Dedifferentiated amniotic fluid mesenchymal stem cell (primary cell): ENCODE results near the gene USP30.
A peak's percentile ranks its signal among the peaks of the same experiment; 100 is the strongest.
"Not testable (repeated sequence)": the region's sequence is repeated elsewhere in the genome, so short reads cannot be mapped to it uniquely, and the experiment has no call there.

Experiments used
- DNase-seq: peaks from one replicate; pipeline ENCODE4 v3.0.0-alpha.2; 2016; ENCODE audit errors: extremely low spot score

The USP30 gene

DNA sequence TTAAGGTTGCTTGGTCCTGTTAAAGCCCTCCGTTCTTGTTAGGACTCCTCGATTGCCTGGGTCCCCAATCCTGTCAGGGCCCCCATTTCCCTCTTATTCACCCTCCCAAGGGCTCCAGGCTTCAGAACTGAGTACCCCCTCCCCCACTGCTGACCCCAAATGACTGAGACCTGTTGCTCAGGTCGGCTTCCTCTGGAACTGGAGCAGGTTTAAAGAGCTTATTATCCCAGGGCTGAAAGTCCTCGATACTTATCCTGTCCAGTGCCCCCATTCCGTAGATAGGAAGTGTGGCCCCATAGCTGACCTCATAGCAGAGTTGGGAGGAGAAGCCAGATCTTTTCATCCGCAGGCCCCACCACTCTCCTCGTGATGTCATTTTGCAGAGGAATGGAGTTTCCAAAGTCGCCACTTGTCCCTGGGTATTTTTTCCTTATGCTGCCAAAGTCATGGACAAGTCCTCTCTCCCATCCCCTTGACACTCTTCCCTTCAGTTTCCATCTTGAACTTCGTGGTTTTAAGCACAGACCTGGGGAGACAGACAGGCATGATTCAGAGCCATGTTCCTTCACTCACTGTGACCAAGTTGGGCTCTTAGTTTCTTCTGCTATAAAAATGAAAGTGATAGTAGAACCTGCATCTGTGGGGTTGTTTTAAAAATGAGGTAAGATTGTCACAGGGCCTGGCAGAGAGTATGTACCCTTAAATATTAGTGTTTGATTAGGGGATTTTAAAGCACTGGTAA, 1.2 kb downstream of the USP30 start:
- no peak for DNase-seq

DNA sequence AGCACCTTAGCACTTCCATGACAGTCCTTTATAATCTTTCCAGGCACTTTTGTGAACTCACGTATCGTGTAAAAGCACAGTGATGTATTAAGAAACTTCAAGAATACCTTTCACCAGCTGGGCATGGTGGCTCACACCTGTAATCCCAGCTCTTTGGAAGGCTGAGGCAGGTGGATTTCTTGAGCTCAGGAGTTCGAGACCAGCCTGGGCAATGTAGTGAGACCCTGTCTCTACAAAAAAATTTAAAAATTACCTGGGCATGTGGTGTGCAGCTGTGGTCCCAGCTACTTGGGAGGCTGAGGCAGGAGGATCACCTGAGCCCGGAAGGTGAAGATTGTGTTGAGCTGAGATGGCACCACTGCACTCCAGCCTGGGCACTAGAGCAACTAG, 1.7 kb downstream of the USP30 start:
- DNase-seq, result not testable (repeated sequence)

GRCh38 chr12:109054520-109054919, 2.1 kb downstream of the USP30 start:
- no peak for DNase-seq

- DNase-seq, result no peak
Measured at GRCh38 chr12:109056891-109057290, 4.5 kb downstream of the USP30 start.

- no peak for DNase-seq
Measured at GRCh38 chr12:109057376-109057775, 5.0 kb downstream of the USP30 start.

- no peak for DNase-seq
Measured at GRCh38 chr12:109058773-109059172, 6.4 kb downstream of the USP30 start.

DNA sequence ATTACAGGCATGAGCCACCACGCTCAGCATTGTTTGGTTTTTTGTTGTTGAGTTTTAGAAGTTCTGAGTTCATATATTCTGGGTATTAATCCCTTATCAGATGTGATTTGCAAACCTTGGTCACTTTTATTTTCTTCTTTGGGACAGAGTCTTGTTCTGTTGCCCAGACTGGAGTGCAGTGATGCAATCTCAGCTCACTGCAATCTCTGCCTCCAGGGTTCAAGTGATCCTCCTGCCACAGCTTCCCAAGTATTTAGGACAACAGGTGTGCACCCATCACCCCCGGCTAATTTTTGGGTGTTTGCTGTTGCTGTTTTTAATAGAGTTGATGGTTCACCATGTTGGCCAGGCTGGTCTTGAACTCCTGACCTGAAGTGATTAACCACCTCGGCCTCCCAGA, 11.8 kb downstream of the USP30 start:
- no peak for DNase-seq

GRCh38 chr12:109065154-109065852, 12.9 kb downstream of the USP30 start:
- DNase-seq, result no peak

DNA sequence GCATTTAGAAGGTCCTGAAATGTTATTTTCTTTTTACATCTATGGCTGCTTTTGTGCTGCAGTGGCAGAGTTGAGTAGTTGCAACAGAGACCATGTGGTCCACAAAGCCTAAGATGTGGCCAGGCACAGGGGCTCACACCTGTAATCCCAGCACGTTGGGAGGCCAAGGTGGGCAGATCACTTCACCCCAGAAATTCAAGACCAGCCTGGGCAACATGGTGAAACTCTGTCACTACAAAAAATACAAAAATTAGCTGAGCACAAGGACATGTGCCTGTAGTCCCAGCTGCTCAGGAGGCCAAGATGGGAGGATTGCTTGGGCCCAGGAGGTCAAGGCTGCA, 13.4 kb downstream of the USP30 start:
- DNase-seq, result no peak

DNA sequence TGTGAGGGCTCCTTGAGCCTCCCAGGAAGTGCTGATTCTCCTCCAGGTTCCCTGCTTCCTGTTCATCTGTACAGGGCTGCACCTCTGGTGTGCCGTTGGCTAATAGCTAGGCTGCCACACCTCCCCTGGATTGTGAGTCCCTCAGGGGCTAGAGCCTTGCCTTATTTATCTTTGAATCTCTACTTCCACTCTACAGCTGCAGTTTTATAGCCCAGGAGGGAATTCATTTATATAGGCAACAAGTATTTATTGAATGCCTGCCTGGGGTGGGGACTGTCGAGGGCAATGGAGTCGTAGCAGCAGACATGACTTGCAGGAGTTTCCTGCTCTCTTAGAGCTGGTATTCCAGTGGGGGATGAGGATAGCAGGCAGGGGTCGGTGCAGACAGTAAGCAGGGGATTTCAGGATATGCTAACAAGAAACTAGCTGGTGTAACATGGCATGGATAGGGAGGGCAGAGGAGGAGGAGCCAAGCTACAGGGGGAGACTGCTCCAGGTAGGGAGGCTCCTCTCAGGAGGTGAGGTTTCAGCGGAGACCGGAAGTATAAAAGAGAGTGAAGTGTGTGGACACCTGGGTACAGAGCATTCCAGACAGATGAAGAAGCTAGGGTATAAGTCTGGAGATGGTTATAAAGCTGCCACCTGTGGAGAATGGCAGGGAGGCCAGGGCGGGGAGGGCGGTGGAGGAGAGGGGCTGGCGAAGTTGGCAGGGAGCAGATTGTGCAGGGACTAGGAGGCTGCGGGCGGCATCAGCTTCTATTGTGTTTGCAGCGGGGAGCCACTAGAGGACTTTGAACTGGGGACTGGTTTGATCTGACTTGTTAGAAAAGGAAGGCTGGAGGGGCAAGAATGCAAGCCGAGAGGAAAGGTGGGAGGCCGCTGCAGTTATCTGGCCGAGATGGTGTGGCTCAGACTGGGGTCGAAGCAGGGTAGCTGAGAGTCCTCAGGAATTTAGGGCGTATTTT, 17.2 kb downstream of the USP30 start:
- DNase-seq, result no peak

- DNase-seq, result no peak
Measured at GRCh38 chr12:109074866-109075265, 22.5 kb downstream of the USP30 start.

DNA sequence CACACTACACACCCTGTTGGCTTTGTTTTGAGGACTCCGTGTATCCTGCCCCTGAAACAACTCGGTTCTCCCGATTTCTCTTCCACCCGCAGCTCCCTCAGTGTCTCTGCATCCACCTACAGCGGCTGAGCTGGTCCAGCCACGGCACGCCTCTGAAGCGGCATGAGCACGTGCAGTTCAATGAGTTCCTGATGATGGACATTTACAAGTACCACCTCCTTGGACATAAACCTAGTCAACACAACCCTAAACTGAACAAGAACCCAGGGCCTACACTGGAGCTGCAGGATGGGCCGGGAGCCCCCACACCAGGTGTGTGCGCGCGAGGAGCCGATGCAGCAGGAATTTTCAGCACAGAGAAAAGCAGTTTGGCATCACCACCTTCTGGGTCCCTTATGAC, 30.4 kb downstream of the USP30 start:
- DNase-seq, result no peak

- DNase-seq, result no peak
Measured at GRCh38 chr12:109084425-109084824, 32.0 kb downstream of the USP30 start.

DNA sequence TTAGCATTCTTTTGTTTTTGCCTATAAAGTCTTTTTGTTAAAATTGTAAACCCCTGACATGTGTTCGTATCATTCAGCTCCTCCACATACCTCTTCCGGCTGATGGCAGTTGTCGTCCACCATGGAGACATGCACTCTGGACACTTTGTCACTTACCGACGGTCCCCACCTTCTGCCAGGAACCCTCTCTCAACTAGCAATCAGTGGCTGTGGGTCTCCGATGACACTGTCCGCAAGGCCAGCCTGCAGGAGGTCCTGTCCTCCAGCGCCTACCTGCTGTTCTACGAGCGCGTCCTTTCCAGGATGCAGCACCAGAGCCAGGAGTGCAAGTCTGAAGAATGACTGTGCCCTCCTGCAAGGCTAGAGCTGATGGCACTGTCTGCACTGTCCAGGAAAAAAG, 33.2 kb downstream of the USP30 start:
- no peak for DNase-seq

DNA sequence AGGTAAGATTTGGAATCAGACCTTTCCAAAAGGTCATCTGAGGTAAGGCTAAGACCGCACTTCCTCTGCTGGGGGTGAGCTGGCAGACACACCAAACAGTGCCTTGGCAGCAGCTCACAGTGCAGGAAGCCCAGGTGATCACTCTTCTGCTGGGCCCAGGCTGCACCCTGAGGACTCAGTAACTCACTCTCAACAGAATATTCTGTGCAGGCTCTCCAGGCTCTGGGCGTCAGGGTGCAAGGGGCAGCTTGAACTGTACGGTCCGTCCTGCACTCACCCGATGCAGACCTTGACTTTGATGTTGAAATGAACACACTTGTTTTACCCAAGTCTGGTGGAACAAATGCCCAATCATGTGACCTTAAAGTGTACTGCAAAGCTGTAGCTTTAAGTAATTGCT, 34.9 kb downstream of the USP30 start:
- DNase-seq, result no peak

DNA sequence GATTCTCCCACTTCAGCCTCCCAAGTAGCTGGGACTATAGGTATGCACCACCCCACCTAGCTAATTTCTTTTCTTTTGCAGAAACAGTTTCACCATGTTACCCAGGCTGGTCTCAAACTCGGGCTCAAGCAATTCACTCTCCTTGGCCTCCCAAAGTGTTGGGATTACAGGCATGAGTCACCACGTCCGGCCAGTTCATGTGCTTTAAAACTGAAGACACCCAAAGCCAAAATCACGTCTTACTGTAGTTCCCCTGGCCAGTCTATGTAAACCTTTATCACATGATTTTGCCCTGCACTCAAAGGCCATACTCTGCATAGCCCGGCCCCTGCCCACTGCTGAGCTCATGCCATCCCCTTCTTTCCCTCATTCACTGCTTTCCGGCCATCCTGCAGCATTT, 36.4 kb downstream of the USP30 start:
- no peak for DNase-seq

- DNase-seq, result no peak
Measured at GRCh38 chr12:109089683-109090082, 37.3 kb downstream of the USP30 start.

DNA sequence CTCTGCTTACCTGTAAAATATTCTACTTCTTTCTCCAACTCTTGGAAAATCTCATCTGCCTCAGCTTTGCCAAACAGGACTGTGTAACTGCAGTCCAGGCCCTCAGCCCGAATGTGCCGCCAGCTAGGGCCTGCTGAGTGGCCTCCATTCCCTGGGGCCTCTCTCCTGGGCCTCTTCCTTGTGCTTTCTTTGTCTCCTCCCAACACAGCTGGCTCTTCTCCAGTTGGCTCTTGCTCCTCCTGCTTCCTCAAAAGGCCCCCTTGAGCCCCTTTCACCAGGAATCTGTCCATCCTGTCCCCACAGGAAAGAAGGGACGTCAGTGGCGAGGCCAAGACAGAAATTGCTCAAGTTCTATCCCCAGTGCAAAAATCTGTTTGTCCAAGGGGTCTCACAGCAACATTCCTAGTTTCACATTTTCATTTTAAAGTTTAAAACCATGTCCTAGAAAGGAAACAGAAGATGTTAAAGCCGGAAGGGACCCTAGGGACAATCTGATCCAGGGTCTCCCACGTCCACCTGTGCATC, 40.2 kb downstream of the USP30 start:
- DNase-seq, result no peak

GRCh38 chr12:109093022-109093918, 40.9 kb downstream of the USP30 start, which contains the start of gene ALKBH2:
TSS of gene ALKBH2 (minus strand) at chr12:109093472. CDS start at chr12:109092786, 686 bp downstream.
- peak; percentile 92 for DNase-seq

GRCh38 chr12:109097140-109097434, 44.7 kb downstream of the USP30 start:
- DNase-seq, result no peak

DNA sequence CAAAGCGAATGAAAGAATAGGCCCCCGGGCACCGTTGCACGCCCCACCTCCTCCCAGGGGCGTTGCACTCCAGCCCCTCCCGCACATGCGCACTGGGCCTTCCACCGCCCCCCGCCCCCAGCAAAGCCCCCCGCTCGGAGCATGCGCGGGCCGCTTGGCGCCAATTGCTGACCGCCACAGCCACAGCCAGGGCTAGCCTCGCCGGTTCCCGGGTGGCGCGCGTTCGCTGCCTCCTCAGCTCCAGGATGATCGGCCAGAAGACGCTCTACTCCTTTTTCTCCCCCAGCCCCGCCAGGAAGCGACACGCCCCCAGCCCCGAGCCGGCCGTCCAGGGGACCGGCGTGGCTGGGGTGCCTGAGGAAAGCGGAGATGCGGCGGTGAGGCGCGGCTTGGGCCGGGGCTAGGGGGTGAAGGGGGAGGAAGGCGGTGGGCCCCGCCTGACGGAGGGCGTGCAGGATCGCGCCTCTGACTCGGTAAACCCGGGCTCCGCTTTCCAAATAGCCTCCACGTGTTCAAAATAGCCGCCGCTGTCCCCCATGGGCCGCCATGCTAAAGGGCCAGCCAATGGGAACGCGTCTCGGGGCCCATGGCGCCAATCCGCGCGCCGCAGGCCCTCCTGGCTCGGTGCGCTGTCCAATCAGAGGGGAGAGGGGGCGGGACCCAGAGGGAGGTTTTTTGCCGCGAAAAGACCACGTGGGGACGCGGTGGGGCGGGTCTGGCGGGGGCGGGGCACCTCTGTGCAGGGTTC, 45.2 kb downstream of the USP30 start, which contains the start of gene UNG:
UNG (plus strand) TSS at position 163 of the 748 bp plus-strand sequence; CDS start at position 246, 83 bp downstream.
- DNase-seq, result peak; percentile 96
